22Rv1 (cell line): ENCODE data around the gene LCOR.

ENCODE experiments used
- ZFX ChIP-seq: fragments of 450-650 bp; IDR thresholded peaks from 2 replicates; pipeline ENCODE4 v1.6.1; 2017; ENCODE audit warnings: antibody characterized with exemption, borderline replicate concordance
- TF ChIP-seq, protein P1 (sequence below): fragments of 450-650 bp; IDR thresholded peaks from 2 replicates; pipeline ENCODE4 v1.5.1; 2017; ENCODE audit warnings: mild to moderate bottlenecking

DNA sequence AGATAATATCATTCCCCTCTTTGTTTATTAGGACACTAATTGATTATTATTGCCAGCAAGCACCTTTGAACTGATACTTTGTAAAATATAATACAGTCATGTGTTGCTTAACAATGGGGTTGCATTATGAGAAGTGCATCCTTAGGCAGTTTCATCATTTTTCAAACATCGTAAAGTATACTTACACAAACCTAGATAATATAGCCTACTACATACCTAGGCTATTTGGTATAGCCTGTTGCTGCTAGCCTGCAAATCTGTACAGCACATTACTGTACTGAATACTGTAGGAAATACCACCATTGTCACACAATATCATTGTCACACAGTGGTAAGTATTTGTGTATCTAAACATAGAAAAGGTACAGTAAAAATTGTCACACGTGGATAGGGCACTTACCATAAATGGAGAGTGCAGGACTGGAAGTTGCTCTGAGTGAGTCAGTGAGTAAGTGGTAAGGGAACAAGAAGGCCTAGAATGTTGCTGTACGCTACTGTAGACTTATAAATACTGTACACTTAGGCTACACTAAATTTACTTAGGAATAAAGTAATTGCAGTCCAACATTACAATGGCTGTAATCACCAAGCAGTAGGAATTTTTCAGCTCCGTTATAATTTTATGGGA, 70.7 kb downstream of the LCOR start:
- TF ChIP-seq, protein P1, sequence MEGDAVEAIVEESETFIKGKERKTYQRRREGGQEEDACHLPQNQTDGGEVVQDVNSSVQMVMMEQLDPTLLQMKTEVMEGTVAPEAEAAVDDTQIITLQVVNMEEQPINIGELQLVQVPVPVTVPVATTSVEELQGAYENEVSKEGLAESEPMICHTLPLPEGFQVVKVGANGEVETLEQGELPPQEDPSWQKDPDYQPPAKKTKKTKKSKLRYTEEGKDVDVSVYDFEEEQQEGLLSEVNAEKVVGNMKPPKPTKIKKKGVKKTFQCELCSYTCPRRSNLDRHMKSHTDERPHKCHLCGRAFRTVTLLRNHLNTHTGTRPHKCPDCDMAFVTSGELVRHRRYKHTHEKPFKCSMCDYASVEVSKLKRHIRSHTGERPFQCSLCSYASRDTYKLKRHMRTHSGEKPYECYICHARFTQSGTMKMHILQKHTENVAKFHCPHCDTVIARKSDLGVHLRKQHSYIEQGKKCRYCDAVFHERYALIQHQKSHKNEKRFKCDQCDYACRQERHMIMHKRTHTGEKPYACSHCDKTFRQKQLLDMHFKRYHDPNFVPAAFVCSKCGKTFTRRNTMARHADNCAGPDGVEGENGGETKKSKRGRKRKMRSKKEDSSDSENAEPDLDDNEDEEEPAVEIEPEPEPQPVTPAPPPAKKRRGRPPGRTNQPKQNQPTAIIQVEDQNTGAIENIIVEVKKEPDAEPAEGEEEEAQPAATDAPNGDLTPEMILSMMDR = no peak
- TF ChIP-seq ZFX = no peak
